ENCODE data around the gene SEMA4D. TPM values are rescaled to one million over a fixed set of nuclear protein-coding genes. Genes with fewer than 3 reads are reported as not detected.
"Not testable (repeated sequence)": the region's sequence is repeated elsewhere in the genome, so short reads cannot be mapped to it uniquely, and the experiment has no call there.

Gene SEMA4D
- total RNA-seq, 1 donor from 2014 or later: 49.9 TPM

DNA sequence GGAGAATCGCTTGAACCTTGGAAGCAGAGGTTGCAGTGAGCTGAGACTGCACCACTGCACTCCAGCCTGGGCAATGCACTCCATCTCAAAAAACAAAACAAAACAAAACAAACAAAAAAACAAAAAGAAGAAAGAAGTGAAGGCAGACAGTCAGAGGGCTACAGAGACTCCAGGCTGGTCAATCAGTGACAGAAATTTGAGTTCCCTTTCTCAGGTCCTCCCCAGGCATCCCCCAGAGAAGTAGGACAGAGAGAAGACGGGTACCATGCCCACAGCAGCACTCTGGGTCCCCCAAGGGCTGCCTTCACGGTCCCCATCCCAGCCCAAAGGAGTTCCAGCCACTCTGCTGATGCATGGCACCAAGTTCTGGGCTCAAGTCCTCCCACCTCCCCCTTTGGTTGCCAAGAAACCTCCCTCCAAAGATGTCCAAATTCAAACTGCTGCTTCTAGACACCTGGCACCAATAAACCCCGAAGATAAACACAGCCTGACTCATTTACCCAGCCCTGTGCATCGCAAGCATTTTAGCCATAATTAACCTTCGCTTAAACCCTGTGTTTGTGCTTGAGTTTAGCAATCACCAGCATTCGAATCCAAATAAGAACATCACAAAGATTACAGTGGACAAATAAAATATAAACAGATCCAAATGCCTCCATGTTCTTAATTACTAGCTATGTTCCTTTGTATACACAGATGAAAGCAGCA is 24.0 kb downstream of the SEMA4D start:
- intact Hi-C loops (cut with DNase I): no loop called here
- peaks cover 42% of the 10 kb centered on the region for H3K4me1 ChIP-seq
- no peaks in the 10 kb centered on the region for H3K9me3 ChIP-seq
- TF ChIP-seq, protein P1, sequence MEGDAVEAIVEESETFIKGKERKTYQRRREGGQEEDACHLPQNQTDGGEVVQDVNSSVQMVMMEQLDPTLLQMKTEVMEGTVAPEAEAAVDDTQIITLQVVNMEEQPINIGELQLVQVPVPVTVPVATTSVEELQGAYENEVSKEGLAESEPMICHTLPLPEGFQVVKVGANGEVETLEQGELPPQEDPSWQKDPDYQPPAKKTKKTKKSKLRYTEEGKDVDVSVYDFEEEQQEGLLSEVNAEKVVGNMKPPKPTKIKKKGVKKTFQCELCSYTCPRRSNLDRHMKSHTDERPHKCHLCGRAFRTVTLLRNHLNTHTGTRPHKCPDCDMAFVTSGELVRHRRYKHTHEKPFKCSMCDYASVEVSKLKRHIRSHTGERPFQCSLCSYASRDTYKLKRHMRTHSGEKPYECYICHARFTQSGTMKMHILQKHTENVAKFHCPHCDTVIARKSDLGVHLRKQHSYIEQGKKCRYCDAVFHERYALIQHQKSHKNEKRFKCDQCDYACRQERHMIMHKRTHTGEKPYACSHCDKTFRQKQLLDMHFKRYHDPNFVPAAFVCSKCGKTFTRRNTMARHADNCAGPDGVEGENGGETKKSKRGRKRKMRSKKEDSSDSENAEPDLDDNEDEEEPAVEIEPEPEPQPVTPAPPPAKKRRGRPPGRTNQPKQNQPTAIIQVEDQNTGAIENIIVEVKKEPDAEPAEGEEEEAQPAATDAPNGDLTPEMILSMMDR (IDR thresholded peaks at IDR 0.05): no peak
- no peak overlapping the region for H3K27ac ChIP-seq
- no peak overlapping the region for H3K4me3 ChIP-seq
- ATAC-seq (no peak), DNase-seq (no peak)
- no peaks in the 10 kb centered on the region for H3K27me3 ChIP-seq (ENCODE audit: low read depth)
- no peaks in the 10 kb centered on the region for H3K36me3 ChIP-seq

DNA sequence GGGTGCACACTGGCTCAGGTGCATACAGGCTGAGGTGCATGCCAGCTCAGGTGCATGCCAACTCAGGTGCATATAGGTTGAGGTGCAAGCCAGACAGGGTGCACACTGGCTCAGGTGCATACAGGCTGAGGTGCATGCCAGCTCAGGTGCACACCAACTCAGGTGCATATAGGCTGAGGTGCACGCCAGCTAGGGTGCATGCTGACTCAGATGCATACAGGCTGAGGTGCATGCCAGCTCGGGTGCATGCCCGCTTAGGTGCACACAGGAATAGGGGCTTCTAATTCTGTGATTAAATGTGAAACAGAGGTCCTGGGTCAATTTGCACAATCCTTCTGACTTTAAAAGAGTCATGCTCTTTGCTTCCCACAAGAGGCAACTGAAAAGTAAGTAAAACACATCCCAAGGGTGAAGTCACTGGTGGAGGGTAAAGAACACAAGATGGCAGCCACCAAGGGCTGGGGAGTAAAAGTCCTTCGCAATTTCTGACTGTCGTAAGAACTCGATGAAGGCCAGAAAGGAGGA is 26.1 kb downstream of the SEMA4D start:
- H3K9me3 ChIP-seq; H3K36me3 ChIP-seq; H3K27me3 ChIP-seq (ENCODE audit: low read depth); ATAC-seq; DNase-seq; intact Hi-C loops (cut with DNase I); H3K4me3 ChIP-seq; H3K27ac ChIP-seq: not testable (repeated sequence)
- peaks cover 33% of the 10 kb centered on the region for H3K4me1 ChIP-seq

DNA sequence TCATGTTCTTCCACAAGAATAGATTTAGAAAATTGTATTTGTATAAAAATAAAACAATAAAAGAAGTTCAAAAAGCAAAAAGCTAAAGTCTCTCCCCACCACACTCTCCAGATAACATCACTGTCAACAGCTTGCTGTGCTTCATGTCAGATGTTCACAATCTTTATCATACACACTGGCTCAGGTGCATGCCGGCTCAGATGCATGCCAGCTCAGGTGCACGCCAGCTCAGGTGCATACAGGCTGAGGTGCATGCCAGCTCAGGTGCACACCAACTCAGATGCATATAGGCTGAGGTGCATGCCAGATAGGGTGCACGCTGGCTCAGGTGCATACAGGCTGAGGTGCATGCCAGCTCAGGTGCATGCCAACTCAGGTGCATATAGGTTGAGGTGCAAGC is 26.5 kb downstream of the SEMA4D start:
- DNase-seq: no peak

DNA sequence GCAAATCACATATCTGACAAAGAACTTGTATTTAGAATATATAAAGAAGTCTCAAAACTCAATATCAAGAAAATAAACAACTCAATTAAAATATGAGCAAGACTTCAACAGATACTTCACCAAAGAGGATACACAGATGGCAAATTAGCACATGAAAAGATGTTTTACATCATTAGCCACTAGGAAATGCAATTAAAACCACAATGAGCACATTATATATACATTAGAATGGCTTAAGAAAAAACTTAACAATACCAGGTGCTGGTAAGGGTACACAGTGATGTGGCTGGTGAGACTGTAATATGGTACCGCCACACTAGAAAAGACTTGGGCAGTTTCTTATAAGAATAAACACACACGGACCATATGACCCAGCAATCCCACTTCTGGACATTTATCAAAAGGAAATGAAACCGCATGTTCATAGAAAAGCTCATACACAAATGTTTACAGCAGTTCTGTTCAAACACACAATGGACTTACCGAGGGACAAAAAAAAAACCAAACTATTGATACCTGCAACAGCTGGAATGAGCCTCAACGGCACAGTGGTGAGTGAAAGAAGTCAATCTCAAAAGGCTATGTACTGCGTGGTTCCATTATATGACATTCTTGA is 27.6 kb downstream of the SEMA4D start:
- peaks cover 26% of the 10 kb centered on the region for H3K4me1 ChIP-seq
- no peaks in the 10 kb centered on the region for H3K9me3 ChIP-seq
- H3K4me3 ChIP-seq: no peak overlapping the region
- no peaks in the 10 kb centered on the region for H3K36me3 ChIP-seq
- TF ChIP-seq, protein P1 (IDR thresholded peaks at IDR 0.05): no peak
- H3K27ac ChIP-seq: no peak overlapping the region
- intact Hi-C loops (cut with DNase I): no loop called here
- ATAC-seq (no peak), DNase-seq (no peak)
- H3K27me3 ChIP-seq (ENCODE audit: low read depth): no peaks in the 10 kb centered on the region

More for the DNA sequence above, 26.5 kb downstream of the SEMA4D start:
- Histone ChIP-seq H3K9me3 (no peaks in the 10 kb centered on the region), H3K4me1 (peaks cover 28% of the 10 kb centered on the region), H3K27ac (no peak overlapping the region), H3K27me3 (ENCODE audit: low read depth) (no peaks in the 10 kb centered on the region), H3K36me3 (no peaks in the 10 kb centered on the region), H3K4me3 (no peak overlapping the region)
- intact Hi-C loops (cut with DNase I): no loop called here
- TF ChIP-seq, protein P1 (IDR thresholded peaks at IDR 0.05): no peak
- ATAC-seq: no peak

DNA sequence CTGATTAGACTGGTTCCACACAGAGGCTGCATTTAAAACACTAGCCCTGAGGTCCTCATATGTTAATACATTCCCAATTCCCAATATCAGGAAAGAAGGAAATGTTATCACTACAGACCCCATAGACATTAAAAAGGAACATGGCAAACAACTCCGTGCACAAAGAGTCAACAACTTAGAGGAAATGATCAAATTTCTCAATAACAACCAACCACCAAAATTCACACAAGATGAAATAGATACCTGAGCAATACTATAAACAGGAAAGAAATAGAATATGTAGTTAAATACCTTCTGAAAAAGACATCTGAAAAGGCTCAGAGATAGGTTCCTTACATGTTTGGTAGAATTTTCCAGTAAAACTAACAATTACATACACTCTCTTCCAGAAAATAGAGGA is 28.9 kb downstream of the SEMA4D start:
- no peak for DNase-seq
- no peaks in the 10 kb centered on the region for H3K27me3 ChIP-seq (ENCODE audit: low read depth)
- intact Hi-C loops (cut with DNase I): no loop called here
- H3K4me1 ChIP-seq: peaks cover 30% of the 10 kb centered on the region
- no peaks in the 10 kb centered on the region for H3K36me3 ChIP-seq
- TF ChIP-seq, protein P1 (IDR thresholded peaks at IDR 0.05): no peak
- H3K9me3 ChIP-seq: no peaks in the 10 kb centered on the region
- ATAC-seq: no peak
- H3K4me3 ChIP-seq: no peak overlapping the region
- no peak overlapping the region for H3K27ac ChIP-seq
